ENCODE data around the gene SEC23A.
A peak's percentile ranks its signal among the peaks of the same experiment; 100 is the strongest.
"Not testable (repeated sequence)": the region's sequence is repeated elsewhere in the genome, so short reads cannot be mapped to it uniquely, and the experiment has no call there.

The SEC23A gene

GRCh38 chr14:39028620-39029019, 74.4 kb downstream of the SEC23A start:
- DNase-seq = no peak

DNA sequence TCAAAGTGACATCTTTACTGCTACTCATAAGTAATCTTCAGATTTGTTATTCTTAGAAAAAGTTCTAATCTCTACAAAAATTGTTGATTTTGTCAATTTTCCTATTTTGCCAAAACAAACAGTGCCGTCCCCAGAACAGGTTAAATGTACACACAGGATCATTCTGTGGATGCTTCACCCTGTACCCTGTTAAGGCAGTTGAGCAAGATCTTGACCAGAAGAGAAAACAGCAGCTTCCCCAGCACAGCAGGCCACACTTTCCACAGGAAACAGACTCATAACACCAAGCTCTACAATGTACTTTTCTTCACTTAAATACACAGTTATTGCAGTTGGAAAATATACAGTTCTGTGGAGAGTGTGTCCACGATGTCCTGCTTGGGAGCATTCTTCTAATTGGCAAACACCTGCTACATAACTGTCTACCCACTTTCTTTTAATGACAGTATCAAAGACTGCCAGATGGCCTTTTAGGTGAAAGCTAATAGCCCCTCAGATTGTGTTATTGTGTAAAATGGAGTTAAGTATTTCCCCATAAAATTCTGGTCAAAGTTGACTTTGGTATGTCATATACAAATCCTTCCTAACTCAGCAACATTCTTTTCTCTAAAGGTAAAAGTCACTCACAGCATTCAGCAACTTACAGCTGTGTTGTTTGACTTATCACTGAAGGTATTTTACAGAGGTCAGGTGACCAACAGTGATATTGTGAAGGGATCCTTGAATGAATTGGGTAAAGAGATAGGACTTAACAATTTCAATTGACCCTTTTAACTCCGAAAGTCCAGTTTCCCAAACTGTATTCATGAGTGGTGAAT, 77.0 kb downstream of the SEC23A start:
- no peak for DNase-seq

DNA sequence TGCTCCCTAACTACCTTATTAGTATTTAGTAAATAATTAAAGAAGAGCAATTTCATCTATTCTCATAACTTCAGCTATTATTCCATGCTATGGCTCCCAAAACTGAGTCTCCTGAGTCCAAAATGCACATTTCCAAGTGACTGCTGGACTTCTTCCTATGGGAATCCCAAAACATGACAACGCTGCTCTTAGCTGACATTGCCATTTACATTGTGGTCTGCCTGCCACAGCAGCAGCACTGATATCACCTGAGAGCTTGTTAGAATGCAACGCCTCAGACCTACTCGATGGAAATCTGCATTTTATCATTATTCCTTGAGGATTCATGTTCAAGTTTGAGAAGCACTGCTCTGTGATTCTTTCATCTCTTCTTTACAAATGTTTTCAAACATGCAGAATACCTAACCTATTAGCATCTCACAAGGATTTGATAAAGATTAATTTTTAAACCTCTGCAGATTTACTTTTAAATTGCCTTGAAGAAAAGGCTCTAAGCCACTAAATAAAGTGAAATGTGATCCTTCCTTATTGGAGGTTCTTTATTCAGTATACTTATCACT, 77.7 kb downstream of the SEC23A start:
- DNase-seq = no peak

DNA sequence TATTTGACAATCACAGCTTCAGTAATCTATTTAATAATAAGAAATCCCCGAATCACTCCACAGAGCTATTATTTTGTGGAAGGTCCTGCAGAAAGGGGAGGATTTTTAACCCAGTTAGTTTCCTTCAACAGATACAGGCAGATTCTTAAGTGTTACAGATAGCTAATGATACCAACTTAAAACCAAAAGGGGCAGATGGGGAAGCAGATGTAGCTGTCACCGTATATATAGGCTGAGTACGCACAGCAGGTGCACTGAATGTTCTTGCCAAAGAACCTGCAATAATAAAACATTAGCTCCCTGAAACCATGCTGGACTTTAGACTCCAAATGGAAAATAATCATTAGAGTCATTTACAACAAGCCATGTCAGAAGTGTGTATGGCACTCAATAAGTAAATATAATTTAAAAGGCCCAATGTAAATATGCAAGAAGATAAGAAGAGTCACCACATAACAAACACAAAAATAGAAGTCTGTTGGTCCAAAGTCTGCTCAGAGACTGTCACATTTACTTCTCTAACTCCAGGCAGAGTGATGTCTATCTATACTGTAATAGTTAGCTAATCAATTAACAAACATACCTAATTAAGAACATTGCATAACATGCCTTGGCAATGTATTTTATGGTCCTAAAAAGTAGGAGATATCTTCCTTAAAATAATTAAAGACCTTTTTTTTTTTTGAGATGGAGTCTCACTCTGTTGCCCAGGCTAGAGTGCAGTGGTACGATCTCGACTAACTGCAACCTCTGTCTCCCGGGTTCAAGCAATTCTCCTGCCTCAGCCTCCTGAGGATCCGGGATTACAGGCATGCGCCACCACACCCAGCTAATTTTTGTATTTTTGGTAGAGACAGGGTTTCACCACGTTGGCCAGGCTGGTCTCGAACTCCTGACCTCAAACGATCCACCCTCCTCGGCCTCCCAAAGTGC, 78.8 kb downstream of the SEC23A start:
- DNase-seq = no peak

DNA sequence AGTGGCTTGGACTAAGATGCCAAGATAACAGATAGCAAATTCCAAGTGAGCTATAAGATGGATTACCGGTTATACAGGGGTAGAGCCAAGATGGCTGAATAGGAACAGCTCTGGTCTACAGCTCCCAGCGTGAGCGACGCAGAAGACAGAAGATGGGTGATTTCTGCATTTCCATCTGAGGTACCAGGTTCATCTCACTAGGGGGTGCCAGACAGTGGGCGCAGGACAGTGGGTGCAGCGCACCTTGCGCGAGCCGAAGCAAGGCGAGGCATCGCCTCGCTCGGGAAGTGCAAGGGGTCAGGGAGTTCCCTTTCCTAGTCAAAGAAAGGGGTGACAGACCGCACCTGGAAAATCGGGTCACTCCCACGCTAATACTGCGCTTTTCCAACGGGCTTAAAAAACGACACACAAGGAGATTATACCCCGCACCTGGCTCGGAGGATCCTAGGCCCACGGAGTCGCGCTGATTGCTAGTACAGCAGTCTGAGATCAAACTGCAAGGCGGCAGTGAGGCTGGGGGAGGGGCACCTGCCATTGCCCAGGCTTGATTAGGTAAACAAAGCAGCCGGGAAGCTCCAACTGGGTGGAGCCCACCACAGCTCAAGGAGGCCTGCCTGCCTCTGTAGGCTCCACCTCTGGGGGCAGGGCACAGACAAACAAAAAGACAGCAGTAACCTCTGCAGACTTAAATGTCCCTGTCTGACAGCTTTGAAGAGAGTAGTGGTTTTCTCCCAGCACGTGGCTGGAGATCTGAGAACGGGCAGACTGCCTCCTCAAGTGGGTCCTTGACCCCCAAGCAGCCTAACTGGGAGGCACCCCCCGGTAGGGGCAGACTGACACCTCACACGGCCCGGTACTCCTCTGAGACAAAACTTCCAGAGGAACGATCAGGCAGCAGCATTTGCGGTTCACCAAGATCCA, 85.7 kb downstream of the SEC23A start:
- DNase-seq = not testable (repeated sequence)

DNA sequence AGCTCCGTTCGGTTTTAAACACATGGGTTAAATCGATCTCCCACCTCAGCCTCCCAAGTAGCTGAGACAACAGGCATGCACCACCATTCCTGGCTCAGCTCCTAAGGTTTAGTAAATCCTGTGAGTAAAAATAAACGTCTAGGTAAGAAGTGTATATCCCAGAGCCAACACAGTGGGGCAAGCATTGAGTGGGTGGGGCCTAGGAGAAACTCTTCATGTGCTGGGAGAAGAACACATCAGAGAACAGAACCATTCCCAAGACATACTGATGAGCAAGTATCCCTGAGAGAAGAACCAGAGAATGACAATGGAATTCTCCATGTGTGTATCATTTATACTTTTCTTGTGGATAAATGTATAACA, 86.3 kb downstream of the SEC23A start:
- no peak for DNase-seq

DNA sequence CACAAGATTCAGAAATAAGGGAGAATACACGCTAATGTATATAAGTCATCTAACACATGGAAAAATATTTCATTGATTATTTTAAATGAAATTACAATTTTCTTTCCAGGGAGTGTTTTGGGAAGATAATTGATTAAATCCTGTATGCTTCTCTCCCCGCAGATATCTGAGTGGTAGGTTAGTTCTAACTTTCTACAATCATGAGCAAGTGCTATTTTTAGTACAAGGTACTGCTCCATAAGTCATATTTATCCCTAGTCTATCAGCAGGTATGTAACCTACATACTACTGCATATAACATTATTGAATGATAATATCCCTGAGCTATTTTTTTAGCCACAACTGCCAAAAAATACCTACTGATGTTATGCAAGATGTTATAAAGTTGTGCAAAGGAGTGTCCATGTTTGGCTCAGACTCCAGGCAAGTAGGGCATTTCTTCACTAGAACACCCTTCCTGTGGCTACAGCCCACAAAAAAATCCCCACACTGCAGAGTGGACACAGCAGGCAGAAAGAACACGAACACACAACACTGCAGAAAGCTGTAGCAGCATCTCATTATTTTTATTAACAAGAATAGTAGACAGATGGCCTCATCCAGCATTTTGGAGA, 87.0 kb downstream of the SEC23A start:
- DNase-seq = no peak

GRCh38 chr14:39015360-39015961, 87.6 kb downstream of the SEC23A start:
- no peak for DNase-seq

DNA sequence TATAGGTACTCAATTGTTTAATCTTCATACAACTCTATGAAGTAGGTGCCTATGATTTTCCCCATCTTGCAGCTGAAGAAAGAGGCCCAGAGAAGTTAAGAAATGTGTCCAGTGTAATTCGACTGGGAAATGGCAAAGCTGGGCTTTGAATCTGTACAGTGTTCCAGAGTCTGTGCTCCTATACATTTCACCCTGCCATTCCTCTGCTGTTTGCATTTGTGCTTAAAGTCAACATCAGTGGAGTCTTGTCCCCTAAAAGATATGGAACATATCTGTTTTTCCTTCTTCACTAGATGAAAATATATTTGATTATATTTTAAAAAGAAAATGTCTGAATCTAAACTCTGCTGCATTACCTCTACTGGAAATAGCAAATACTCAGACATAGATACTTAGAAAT, 88.6 kb downstream of the SEC23A start:
- DNase-seq = no peak

DNA sequence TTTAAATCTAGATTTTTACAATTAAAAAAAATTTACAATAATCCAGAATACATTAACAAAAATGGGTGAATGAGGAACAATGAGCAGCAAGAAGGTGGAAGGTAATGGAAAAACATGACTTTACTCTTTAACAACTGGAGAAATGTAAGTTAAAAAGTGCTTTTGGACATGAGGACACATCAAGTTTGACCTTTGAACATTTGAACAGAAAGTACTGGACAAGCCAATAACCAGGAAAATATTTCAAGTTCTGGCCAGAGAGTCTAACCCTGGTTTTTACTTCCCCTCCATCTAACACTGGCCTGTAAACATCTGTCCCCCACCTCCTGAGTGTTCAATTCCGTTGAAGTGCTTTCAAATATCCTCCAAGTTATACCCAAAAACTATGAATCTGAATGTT, 94.1 kb downstream of the SEC23A start:
- DNase-seq = not testable (repeated sequence)

DNA sequence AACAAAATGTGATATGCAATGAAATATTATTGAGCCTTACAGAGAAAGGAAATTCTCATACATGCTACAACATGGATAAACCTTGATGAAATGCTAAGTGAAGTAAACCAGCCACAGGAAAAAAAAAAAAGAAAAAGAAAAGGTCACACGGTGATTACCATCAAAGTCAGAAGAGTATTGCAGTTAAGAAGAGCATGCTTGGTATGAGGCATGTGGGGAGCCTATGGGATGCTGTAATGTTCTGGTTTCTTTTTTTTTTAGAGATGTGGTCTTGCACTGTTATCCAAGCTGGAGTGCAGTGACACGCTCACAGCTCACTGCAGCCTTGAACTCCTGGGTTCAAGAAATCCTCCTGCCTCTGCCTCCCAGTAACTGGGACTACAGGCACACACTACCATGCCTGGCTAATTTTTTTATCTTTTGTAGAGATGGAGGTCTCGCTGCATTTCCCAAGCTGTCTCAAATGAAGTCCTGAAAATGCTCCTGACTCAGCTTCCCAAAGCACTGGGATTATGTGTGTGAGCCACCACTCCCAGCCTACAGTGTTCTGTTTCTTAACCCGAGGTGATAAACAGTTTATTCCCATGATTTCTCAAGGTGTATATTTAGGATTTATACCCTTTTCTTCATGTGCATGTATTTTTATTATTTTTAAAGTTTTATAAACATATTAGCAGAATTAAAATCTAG, 96.2 kb downstream of the SEC23A start:
- DNase-seq = no peak

- DNase-seq = no peak
Measured at GRCh38 chr14:39005044-39005880, 97.8 kb downstream of the SEC23A start.

- no peak for DNase-seq
Measured at GRCh38 chr14:38999949-39000348, 103.1 kb downstream of the SEC23A start.

DNA sequence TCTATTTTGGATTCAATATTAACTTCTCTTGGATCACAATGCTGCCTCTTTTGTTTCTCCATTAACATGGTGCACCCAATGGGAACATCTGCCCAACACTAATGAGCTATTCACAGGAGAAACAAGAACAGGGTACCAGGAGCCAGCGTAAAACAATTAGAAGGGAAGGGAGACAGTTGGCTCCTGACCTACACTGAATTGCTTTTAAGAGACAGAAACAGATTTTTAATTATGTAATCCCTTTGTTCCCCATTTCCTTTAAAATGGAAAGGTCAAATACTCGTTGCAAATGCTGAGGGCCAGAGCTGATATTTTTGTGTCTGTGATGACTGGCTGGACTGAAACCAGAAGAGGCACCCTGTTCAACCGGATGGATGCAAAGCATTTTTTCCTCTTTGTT, 108.3 kb downstream of the SEC23A start:
- DNase-seq = no peak

GRCh38 chr14:38993981-38994380, 109.1 kb downstream of the SEC23A start:
- DNase-seq = no peak

- DNase-seq = peak; percentile 42
Measured at GRCh38 chr14:38992067-38992844, 110.8 kb downstream of the SEC23A start.

DNA sequence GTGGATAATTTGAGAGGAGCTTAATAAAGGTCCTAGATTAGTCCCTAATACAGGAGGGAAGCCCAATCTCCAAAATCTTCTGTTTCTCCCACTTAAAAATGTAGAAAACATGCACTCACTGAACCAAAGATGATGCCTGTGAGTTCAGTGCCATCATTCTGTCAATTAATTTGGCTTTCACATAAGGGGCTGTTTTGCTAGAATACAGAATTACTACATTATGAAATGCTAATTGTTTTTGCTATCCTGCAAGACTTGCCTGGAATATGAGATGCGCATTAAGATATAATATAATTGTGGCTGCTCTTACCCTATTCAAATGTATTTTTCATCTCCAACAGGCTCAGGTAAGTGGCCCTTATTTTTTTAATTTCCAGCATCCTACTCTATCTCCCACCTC, 111.7 kb downstream of the SEC23A start:
- DNase-seq = no peak

- DNase-seq = no peak
Measured at GRCh38 chr14:38989922-38990546, 113.0 kb downstream of the SEC23A start.

DNA sequence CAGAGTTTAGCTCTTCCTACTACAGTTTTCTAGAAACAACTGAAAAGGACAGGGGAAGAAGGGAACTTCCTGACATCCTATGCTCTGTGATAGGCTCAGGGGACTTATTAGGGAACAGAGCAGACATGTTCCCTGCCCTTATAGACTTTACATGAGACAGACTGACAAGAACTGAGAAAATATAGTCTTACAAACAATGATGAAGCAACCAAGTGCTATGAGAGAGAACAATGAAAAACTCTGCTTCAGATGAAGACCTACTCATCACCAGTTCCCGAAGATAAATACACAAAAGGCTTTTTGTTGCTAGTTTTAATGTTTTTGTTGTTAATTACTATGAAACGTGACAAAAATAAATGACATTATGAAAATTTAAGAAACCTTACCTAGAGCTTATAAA, 115.3 kb downstream of the SEC23A start:
- no peak for DNase-seq
